ENCODE data around the gene FIGN.

Gene FIGN

GRCh38 chr2:163571423-163572102, 164.2 kb downstream of the FIGN start:
- Histone ChIP-seq H3K9me3 (ENCODE audit: insufficient read depth, low read length, severe bottlenecking) (no peaks in the 10 kb centered on the region), H3K9ac (ENCODE audit: low read depth, low read length) (no peak overlapping the region), H3K27me3 (ENCODE audit: insufficient read depth, low read length, poor library complexity) (no peaks in the 10 kb centered on the region), H3K27ac (ENCODE audit: low read length) (no peak overlapping the region), H3K79me2 (ENCODE audit: insufficient read depth, low read length) (no peaks in the 10 kb centered on the region), H3K36me3 (ENCODE audit: insufficient read depth, low read length) (no peaks in the 10 kb centered on the region), H3K4me1 (ENCODE audit: insufficient read depth, low read length) (no peaks in the 10 kb centered on the region), H3K4me2 (ENCODE audit: insufficient read depth, low read length) (no peak overlapping the region), H4K20me1 (ENCODE audit: insufficient read depth, low read length) (no peaks in the 10 kb centered on the region), H2AFZ (ENCODE audit: low read depth, low read length) (no peak overlapping the region), H3K4me3 (ENCODE audit: low read depth in 1 of 2, low read length in 2 of 2) (no peak overlapping the region)
- ATAC-seq (ENCODE audit: insufficient read depth, low read depth), result no peak
- DNase-seq, result no peak
- TF ChIP-seq CTCF (IDR thresholded peaks at IDR 0.05; ENCODE audit: borderline replicate concordance, extremely low read depth, low read length, poor library complexity, severe bottlenecking) (no peak), EZH2 (IDR thresholded peaks at IDR 0.05; ENCODE audit: borderline replicate concordance, low read depth, low read length, severe bottlenecking) (no peak)

GRCh38 chr2:163570391-163570790, 165.4 kb downstream of the FIGN start:
- Histone ChIP-seq H3K4me2 (ENCODE audit: insufficient read depth, low read length) (no peak overlapping the region), H2AFZ (ENCODE audit: low read depth, low read length) (no peak overlapping the region), H3K79me2 (ENCODE audit: insufficient read depth, low read length) (no peaks in the 10 kb centered on the region), H3K27me3 (ENCODE audit: insufficient read depth, low read length, poor library complexity) (no peaks in the 10 kb centered on the region), H3K9ac (ENCODE audit: low read depth, low read length) (no peak overlapping the region), H4K20me1 (ENCODE audit: insufficient read depth, low read length) (no peaks in the 10 kb centered on the region), H3K9me3 (ENCODE audit: insufficient read depth, low read length, severe bottlenecking) (no peaks in the 10 kb centered on the region), H3K4me1 (ENCODE audit: insufficient read depth, low read length) (no peaks in the 10 kb centered on the region), H3K27ac (ENCODE audit: low read length) (no peak overlapping the region), H3K4me3 (ENCODE audit: low read depth in 1 of 2, low read length in 2 of 2) (no peak overlapping the region), H3K36me3 (ENCODE audit: insufficient read depth, low read length) (no peaks in the 10 kb centered on the region)
- TF ChIP-seq EZH2 (IDR thresholded peaks at IDR 0.05; ENCODE audit: borderline replicate concordance, low read depth, low read length, severe bottlenecking), result no peak
- TF ChIP-seq CTCF (IDR thresholded peaks at IDR 0.05; ENCODE audit: borderline replicate concordance, extremely low read depth, low read length, poor library complexity, severe bottlenecking), result no peak
- ATAC-seq (ENCODE audit: insufficient read depth, low read depth) (no peak), DNase-seq (no peak)

GRCh38 chr2:163565192-163565591, 170.6 kb downstream of the FIGN start:
- TF ChIP-seq EZH2 (IDR thresholded peaks at IDR 0.05; ENCODE audit: borderline replicate concordance, low read depth, low read length, severe bottlenecking) (no peak), CTCF (IDR thresholded peaks at IDR 0.05; ENCODE audit: borderline replicate concordance, extremely low read depth, low read length, poor library complexity, severe bottlenecking) (no peak)
- Histone ChIP-seq H3K4me2 (ENCODE audit: insufficient read depth, low read length) (no peak overlapping the region), H3K27me3 (ENCODE audit: insufficient read depth, low read length, poor library complexity) (no peaks in the 10 kb centered on the region), H4K20me1 (ENCODE audit: insufficient read depth, low read length) (no peaks in the 10 kb centered on the region), H3K9ac (ENCODE audit: low read depth, low read length) (no peak overlapping the region), H3K4me1 (ENCODE audit: insufficient read depth, low read length) (no peaks in the 10 kb centered on the region), H3K36me3 (ENCODE audit: insufficient read depth, low read length) (no peaks in the 10 kb centered on the region), H2AFZ (ENCODE audit: low read depth, low read length) (no peak overlapping the region), H3K4me3 (ENCODE audit: low read depth in 1 of 2, low read length in 2 of 2) (no peak overlapping the region), H3K79me2 (ENCODE audit: insufficient read depth, low read length) (no peaks in the 10 kb centered on the region), H3K9me3 (ENCODE audit: insufficient read depth, low read length, severe bottlenecking) (no peaks in the 10 kb centered on the region), H3K27ac (ENCODE audit: low read length) (no peak overlapping the region)
- ATAC-seq (ENCODE audit: insufficient read depth, low read depth) (no peak), DNase-seq (no peak)

Measured in DND-41 (cell line).